Natural killer cell treated with Interleukin-12 subunit alpha and Interleukin-12 subunit beta and Interleukin-15 and Interleukin-18, amount 100 ng/mL, for 72 hours (primary cell): Measurements from ENCODE around the gene NANOS1. TPM values are rescaled to one million over a fixed set of nuclear protein-coding genes. Genes with fewer than 3 reads are reported as not detected.

Experiments
- ATAC-seq, 2 donors: fragments of 150-1000 bp; cut with Tn5 transposase in 1 of 2; sonication (Bioruptor Pico), chemical (Tn5 transposase) in 1 of 2; 2 replicates each; pipeline ENCODE4 v1.10.0; 2021
- DNase-seq: peaks from one replicate; pipeline ENCODE4 v3.0.0; 2022; ENCODE audit warnings: low spot score
- H3K27ac Mint-ChIP-seq, 2 donors: 1 replicate in 1 of 2; 2 replicates in 1 of 2; pipeline ENCODE4 v1.8.0; 2022; ENCODE audit warnings: mixed read lengths in 2 of 2, mild to moderate bottlenecking in 1 of 2, moderate library complexity in 1 of 2
- H3K27me3 Mint-ChIP-seq, 2 donors: 1 replicate in 1 of 2; 2 replicates in 1 of 2; pipeline ENCODE4 v1.8.0; 2022; ENCODE audit warnings: mixed read lengths in 2 of 2
- H3K36me3 Mint-ChIP-seq: one replicate; pipeline ENCODE4 v1.8.0; 2022; ENCODE audit warnings: mixed read lengths
- H3K4me1 Mint-ChIP-seq, 2 donors: 1 replicate in 1 of 2; 2 replicates in 1 of 2; pipeline ENCODE4 v1.8.0; 2022; ENCODE audit warnings: low read depth in 2 of 2, mixed read lengths in 2 of 2, mild to moderate bottlenecking in 1 of 2
- H3K4me3 Mint-ChIP-seq: one replicate; pipeline ENCODE4 v1.8.0; 2022; ENCODE audit warnings: mixed read lengths
- H3K9me3 Mint-ChIP-seq: 2 replicates; pipeline ENCODE4 v1.8.0; 2022; ENCODE audit warnings: mixed read lengths
- total RNA-seq, 2 donors: library from RNA; stranded (reverse); gene quantifications; one replicate each; pipeline ENCODE4 v1.2.3, GENCODE V29; 2022

Gene NANOS1
- total RNA-seq, 2 donors from 2014 or later, result 0.56 to 1.8 TPM

DNA sequence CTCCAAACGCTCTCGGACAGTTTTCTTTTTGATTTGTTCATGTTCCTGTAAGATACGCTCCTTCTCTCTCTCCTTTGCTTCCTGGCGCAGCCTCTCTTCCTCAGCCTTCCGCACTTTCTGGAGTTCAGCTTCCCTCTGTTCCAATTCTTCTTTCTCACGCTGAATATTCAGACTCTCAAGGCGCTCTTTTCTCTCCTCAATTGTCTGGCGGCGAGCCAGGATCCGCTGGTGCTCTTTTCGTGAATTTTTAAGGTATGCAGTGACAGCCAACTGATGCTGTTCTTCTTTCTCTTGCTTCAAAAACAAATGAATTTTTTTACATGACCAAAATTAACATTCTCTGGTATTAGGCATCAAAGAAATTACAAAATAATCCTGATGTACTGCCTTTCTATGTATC, 28.5 kb downstream of the NANOS1 start:
- no peak overlapping the region for H3K27ac Mint-ChIP-seq
- DNase-seq, result no peak
- H3K36me3 Mint-ChIP-seq, result peaks cover 64% of the 10 kb centered on the region
- H3K4me1 Mint-ChIP-seq, result peaks cover 13 to 22% of the 10 kb centered on the region in 2 donors
- ATAC-seq, result no peak
- H3K4me3 Mint-ChIP-seq, result no peak overlapping the region
- no peaks in the 10 kb centered on the region for H3K27me3 Mint-ChIP-seq
- no peaks in the 10 kb centered on the region for H3K9me3 Mint-ChIP-seq

DNA sequence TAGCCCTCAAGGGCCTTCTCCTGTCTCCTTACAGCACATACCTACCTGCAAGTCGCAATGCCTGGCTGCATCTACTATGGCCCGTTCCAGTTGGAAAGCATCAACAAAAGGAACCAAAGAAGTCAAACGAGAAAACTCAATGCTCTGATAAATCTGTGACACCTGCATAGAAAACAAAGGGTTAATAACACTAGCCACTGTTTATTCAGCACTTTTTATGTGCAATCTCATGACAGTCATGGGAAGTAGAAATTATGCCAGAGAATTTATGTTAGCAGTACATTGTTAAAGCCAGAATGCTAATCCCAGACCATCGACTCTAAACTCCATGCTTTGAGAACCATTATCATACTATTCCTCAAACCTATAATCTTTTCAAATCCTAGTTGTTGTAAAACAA, 30.0 kb downstream of the NANOS1 start:
- peaks cover 17 to 24% of the 10 kb centered on the region in 2 donors for H3K4me1 Mint-ChIP-seq
- H3K27me3 Mint-ChIP-seq, result no peaks in the 10 kb centered on the region
- peaks cover 72% of the 10 kb centered on the region for H3K36me3 Mint-ChIP-seq
- DNase-seq (no peak), ATAC-seq (no peak)
- no peak overlapping the region for H3K4me3 Mint-ChIP-seq
- no peaks in the 10 kb centered on the region for H3K9me3 Mint-ChIP-seq
- no peak overlapping the region for H3K27ac Mint-ChIP-seq

DNA sequence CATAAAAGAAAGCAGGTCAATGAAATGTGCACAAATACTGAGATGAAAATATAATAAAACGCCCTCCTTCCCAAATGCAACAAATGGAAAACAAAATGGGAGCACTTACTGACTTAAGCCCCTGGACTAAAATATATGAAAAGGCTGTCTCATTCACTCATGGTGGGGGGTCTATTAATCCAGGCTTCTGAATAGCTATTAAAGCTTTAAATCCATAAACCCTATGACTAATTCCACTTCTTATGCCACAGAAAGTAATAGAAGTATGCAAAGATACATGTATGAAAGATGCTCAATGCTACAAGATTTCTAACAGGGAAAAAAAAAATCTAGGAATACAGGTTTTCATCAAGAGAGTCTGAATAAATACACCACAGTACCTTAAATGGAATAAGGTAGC, 30.6 kb downstream of the NANOS1 start:
- DNase-seq, result no peak

GRCh38 chr10:119061352-119061751, 31.8 kb downstream of the NANOS1 start:
- Mint-ChIP-seq H3K4me1 (peaks cover 27 to 31% of the 10 kb centered on the region in 2 donors), H3K9me3 (no peaks in the 10 kb centered on the region), H3K27me3 (no peaks in the 10 kb centered on the region), H3K4me3 (no peak overlapping the region), H3K36me3 (peaks cover 71% of the 10 kb centered on the region), H3K27ac (peak overlapping the region in 1 of 2 donors; percentile 22)
- DNase-seq (no peak), ATAC-seq (no peak)

More for the DNA sequence above, 30.6 kb downstream of the NANOS1 start:
- Mint-ChIP-seq H3K4me1 (peaks cover 22 to 27% of the 10 kb centered on the region in 2 donors), H3K36me3 (peaks cover 73% of the 10 kb centered on the region), H3K9me3 (no peaks in the 10 kb centered on the region), H3K4me3 (no peak overlapping the region), H3K27ac (no peak overlapping the region), H3K27me3 (no peaks in the 10 kb centered on the region)
- ATAC-seq, result no peak

DNA sequence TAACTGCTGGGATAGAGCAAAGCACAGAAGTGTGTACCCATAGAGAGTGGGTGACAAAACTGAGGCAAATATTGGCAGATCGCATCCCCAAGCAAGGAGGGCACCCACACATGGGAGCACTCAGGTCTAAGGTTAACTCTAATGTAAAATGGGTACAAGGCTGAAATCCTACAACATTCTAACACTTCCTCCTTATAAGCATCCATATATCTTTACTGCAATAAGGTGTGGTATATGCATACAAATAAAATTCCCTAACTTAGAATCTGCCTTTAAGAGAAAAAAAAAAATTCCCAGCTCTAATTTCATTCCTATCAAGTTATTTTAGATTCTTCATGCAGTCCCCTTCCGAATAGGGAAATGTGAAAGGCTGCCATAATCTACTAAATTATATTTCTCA, 32.4 kb downstream of the NANOS1 start:
- no peaks in the 10 kb centered on the region for H3K9me3 Mint-ChIP-seq
- peaks cover 66% of the 10 kb centered on the region for H3K36me3 Mint-ChIP-seq
- H3K4me3 Mint-ChIP-seq, result no peak overlapping the region
- peaks cover 23 to 31% of the 10 kb centered on the region in 2 donors for H3K4me1 Mint-ChIP-seq
- no peaks in the 10 kb centered on the region for H3K27me3 Mint-ChIP-seq
- DNase-seq, result no peak
- H3K27ac Mint-ChIP-seq, result peak overlapping the region in 1 of 2 donors; percentile 22
- ATAC-seq, result no peak

- no peak overlapping the region for H3K4me3 Mint-ChIP-seq
- ATAC-seq (no peak), DNase-seq (no peak)
- H3K9me3 Mint-ChIP-seq, result no peaks in the 10 kb centered on the region
- peaks cover 31% of the 10 kb centered on the region for H3K36me3 Mint-ChIP-seq
- no peaks in the 10 kb centered on the region for H3K27me3 Mint-ChIP-seq
- peaks cover 13 to 17% of the 10 kb centered on the region in 2 donors for H3K4me1 Mint-ChIP-seq
- no peak overlapping the region for H3K27ac Mint-ChIP-seq
These were observed 41.1 kb downstream of the NANOS1 start for GRCh38 chr10:119070395-119071165.

DNA sequence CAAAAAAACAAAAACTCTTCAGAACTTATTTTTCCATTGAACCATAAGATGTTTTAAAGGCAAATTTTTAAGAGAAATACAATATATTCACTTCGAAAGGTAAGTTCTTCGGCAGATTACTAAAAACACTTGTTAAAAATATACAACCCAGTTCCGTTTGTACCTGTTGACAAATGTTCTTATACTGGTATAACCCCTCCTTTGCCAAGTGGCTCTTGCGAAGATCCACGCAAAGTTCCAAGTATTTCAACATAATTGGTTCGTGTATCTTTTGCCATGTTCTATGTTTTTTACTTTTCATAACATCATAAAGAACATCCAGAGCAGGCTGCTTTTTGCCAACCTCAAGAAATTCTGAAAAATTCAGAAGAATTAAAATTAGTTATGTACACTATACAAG, 44.1 kb downstream of the NANOS1 start:
- no peak for ATAC-seq
- H3K4me1 Mint-ChIP-seq, result peaks cover 19 to 33% of the 10 kb centered on the region in 2 donors
- peak overlapping the region; percentile 20 for H3K4me3 Mint-ChIP-seq
- H3K27ac Mint-ChIP-seq, result peak overlapping the region; percentile 69 to 79
- no peaks in the 10 kb centered on the region for H3K27me3 Mint-ChIP-seq
- H3K9me3 Mint-ChIP-seq, result no peaks in the 10 kb centered on the region
- no peak for DNase-seq
- peaks cover 27% of the 10 kb centered on the region for H3K36me3 Mint-ChIP-seq

DNA sequence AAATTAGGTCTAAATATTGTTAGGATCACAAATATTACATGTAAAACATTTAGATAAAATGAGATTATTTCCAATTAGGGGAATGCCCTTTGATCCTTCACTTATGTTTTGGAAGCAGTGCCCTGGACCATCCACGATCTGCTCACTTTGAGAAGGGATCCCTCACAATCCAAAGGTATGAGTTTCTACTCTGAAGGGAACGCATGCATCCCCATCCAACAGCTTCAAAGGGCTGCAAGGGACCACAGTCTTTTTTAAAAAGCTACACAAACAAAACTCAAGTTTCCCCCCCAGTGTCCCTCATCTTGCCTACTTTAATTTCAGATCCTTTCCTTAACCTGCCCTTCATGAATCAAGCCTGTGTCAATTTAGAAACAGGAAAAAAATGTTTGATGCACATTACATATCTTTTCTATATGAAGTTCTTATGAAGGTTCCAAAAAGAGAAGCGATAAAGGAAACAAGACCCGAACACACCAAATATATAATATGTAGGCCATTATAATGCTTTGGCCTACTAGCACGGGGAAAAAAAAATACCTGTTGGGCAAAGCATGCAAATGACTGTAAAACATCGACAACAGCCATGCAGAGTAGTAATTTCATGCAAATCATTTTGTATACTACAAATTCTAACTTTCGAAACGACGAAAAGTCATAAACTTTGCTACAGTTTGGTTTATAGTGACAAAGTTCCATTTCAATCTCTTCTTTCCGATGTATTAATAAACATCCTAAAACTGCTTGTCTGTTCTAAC, 49.1 kb downstream of the NANOS1 start:
- ATAC-seq, result no peak
- Mint-ChIP-seq H3K4me3 (peak overlapping the region; percentile 91), H3K4me1 (peaks cover 24 to 38% of the 10 kb centered on the region in 2 donors), H3K27me3 (no peaks in the 10 kb centered on the region), H3K9me3 (no peaks in the 10 kb centered on the region), H3K36me3 (peaks cover 16% of the 10 kb centered on the region), H3K27ac (peak overlapping the region; percentile 95 to 98)
- no peak for DNase-seq

- Mint-ChIP-seq H3K9me3 (no peaks in the 10 kb centered on the region), H3K27me3 (no peaks in the 10 kb centered on the region), H3K36me3 (peaks cover 16% of the 10 kb centered on the region), H3K4me1 (peaks cover 24 to 33% of the 10 kb centered on the region in 2 donors), H3K4me3 (peak overlapping the region; percentile 91), H3K27ac (peak overlapping the region; percentile 95 to 98)
- ATAC-seq (peak; percentile 82 to 83), DNase-seq (peak; percentile 86)
These were observed 50.3 kb downstream of the NANOS1 start for GRCh38 chr10:119079599-119080520.

GRCh38 chr10:119080521-119081259, 51.2 kb downstream of the NANOS1 start, which contains the start of gene EIF3A:
Gene EIF3A (minus strand): TSS chr10:119080817. CDS start chr10:119080676, 141 bp downstream.
- peak within 1 kb of the TSS; percentile 95 to 98 for H3K27ac Mint-ChIP-seq
- H3K9me3 Mint-ChIP-seq, result no peaks in the 10 kb centered on the region
- H3K4me3 Mint-ChIP-seq, result peak within 1 kb of the TSS; percentile 91
- H3K36me3 Mint-ChIP-seq, result peaks cover 16% of the 10 kb centered on the region
- peak; percentile 95 to 96 for ATAC-seq
- peak; percentile 95 for DNase-seq
- peaks cover 24 to 37% of the 10 kb centered on the region in 2 donors for H3K4me1 Mint-ChIP-seq
- no peaks in the 10 kb centered on the region for H3K27me3 Mint-ChIP-seq
